ENCODE data around the gene FAM43A. TPM values are rescaled to one million over a fixed set of nuclear protein-coding genes. Genes with fewer than 3 reads are reported as not detected.

Gene FAM43A
- total and polyA plus RNA-seq, 2 of the 4 experiments (the other 2 are of a cell fraction): 3.0 to 11.5 TPM

- Histone ChIP-seq H3K23ac (ENCODE audit: low read depth, low read length) (0 out of 2 replicates have a peak overlapping the region, but pooled peaks have one; percentile 54), H3K56ac (ENCODE audit: extremely low read depth, insufficient read depth, low read length) (no peak overlapping the region), H3K4me2 (ENCODE audit: low read depth, low read length) (peak overlapping the region; percentile 63), H4K5ac (ENCODE audit: low read depth, low read length) (peak overlapping the region; percentile 59; the same call in 1 of the 2 replicates), H3K18ac (ENCODE audit: low read depth, low read length) (peak overlapping the region; percentile 61; the same call in 1 of the 2 replicates), H3K27ac (ENCODE audit: insufficient read depth, low read length) (peak overlapping the region; percentile 87), H2AFZ (replicated peaks; ENCODE audit: low read length, poor library complexity) (peak overlapping the region; percentile 93), H2BK5ac (ENCODE audit: low read depth, low read length, poor library complexity, severe bottlenecking) (peak overlapping the region; percentile 14), H2AK9ac (replicated peaks; ENCODE audit: low read depth, low read length, poor library complexity) (peak overlapping the region; percentile 71), H4K91ac (ENCODE audit: insufficient read depth, low read depth, low read length) (peak overlapping the region; percentile 57), H2AK5ac (ENCODE audit: low read depth, low read length) (peak overlapping the region; percentile 16; the same call in 1 of the 2 replicates), H3K9me1 (ENCODE audit: insufficient read depth, low read length) (0 out of 2 replicates have a peak, but pooled peaks cover 2% of the 10 kb centered on the region), H2BK15ac (ENCODE audit: low read depth, low read length) (no peak overlapping the region), H3K4me1 (ENCODE audit: control insufficient read depth, insufficient read depth, low read length) (peaks cover 14% of the 10 kb centered on the region), H3K27me3 (ENCODE audit: control insufficient read depth, insufficient read depth, low read length) (no peaks in the 10 kb centered on the region), H2BK20ac (ENCODE audit: low read depth, low read length) (0 out of 2 replicates have a peak overlapping the region, but pooled peaks have one; percentile 16), H3K36me3 (ENCODE audit: control insufficient read depth, insufficient read depth, low read length) (peaks cover 14% of the 10 kb centered on the region; the same call in 1 of the 2 replicates), H3K14ac (replicated peaks; ENCODE audit: low read depth, low read length) (peak overlapping the region; percentile 72; the same call in 1 of the 2 replicates), H3K9ac (ENCODE audit: low read depth, low read length) (peak overlapping the region; percentile 59), H2BK120ac (ENCODE audit: low read depth, low read length) (peak overlapping the region; percentile 85), H3K4me3 (ENCODE audit: insufficient read depth, low read depth, low read length) (peak overlapping the region; percentile 61), H3K79me1 (ENCODE audit: low read depth in 1 of 2, low read length in 2 of 2) (peaks cover 0 to 19% of the 10 kb centered on the region in 2 experiments; a peak in 2 of 4 replicates), H3K9me3 (ENCODE audit: control insufficient read depth, insufficient read depth, low read length) (no peaks in the 10 kb centered on the region), H4K8ac (ENCODE audit: low read depth in 2 of 2, low read length in 2 of 2) (peak overlapping the region; percentile 22 to 59; a peak in 1 of 4 replicates), H3K4ac (ENCODE audit: low read depth, low read length) (peak overlapping the region; percentile 84), H4K20me1 (ENCODE audit: insufficient read depth, low read length) (peaks cover 33% of the 10 kb centered on the region)
- in situ Hi-C loops (cut with MboI; ENCODE audit: low sequenced_read_pairs): no loop called here
- intact Hi-C loops (cut with micrococcal nuclease): loop anchor here (2.0 to 5.0 kb wide), 4 partner anchors 39 to 314 kb away; no protein-coding TSS in a partner anchor
- ATAC-seq (ENCODE audit: low read depth): no peak
- ChIA-PET CTCF (interaction anchor here (1.1 to 2.5 kb wide), 3 partner anchors 16 to 418 kb away, joined by 3 to 9 read pairs (median 5); partner anchors contain the start of gene LSG1), POLR2A (ENCODE audit: unreplicated experiment) (interaction anchor here (0.7 kb wide), 1 partner anchor 16 kb away, joined by 3 read pairs; no protein-coding TSS in a partner anchor)
- peak; percentile 23 for DNase-seq
- dilution Hi-C loops (cut with HindIII; ENCODE audit: low sequenced_read_pairs, unreplicated experiment): no loop called here
- BruUV-seq (replicated peaks): no TSS peak
- WGBS, 2 experiments (ENCODE audit: extremely low coverage in 2 of 2, insufficient read length in 1 of 2): no CpG with 5 or more reads among the region's 16 CpGs
- TF ChIP-seq CEBPB (IDR thresholded peaks at IDR 0.05; ENCODE audit: low read depth, low read length) (no peak), BHLHE40 (IDR thresholded peaks at IDR 0.05; ENCODE audit: low read depth, low read length) (no peak), RFX5 (IDR thresholded peaks at IDR 0.05; ENCODE audit: low read depth, low read length) (no peak), RAD21 (IDR thresholded peaks at IDR 0.05; ENCODE audit: low read length) (no peak), POLR2A (IDR thresholded peaks at IDR 0.05; ENCODE audit: low read depth, low read length) (no peak), MXI1 (IDR thresholded peaks at IDR 0.05; ENCODE audit: borderline replicate concordance, low read depth, low read length) (no peak), SMC3 (IDR thresholded peaks at IDR 0.05; ENCODE audit: low read depth, low read length) (no peak), MAFK (IDR thresholded peaks at IDR 0.05; ENCODE audit: low read depth, low read length) (no peak), CTCF (conservative IDR thresholded peaks at IDR 0.05; ENCODE audit: low read depth, low read length) (no peak), RCOR1 (IDR thresholded peaks at IDR 0.05; ENCODE audit: insufficient replicate concordance, low read length) (no peak), CHD1 (IDR thresholded peaks at IDR 0.05; ENCODE audit: low read depth, low read length) (no peak), FOS (IDR thresholded peaks at IDR 0.05; ENCODE audit: low read depth, low read length) (no peak), NFE2L2 (IDR thresholded peaks at IDR 0.05; ENCODE audit: low read depth, low read length) (no peak), MAZ (IDR thresholded peaks at IDR 0.05; ENCODE audit: borderline replicate concordance, low read depth, low read length) (no peak)
- TF ChIP-seq, protein P1, sequence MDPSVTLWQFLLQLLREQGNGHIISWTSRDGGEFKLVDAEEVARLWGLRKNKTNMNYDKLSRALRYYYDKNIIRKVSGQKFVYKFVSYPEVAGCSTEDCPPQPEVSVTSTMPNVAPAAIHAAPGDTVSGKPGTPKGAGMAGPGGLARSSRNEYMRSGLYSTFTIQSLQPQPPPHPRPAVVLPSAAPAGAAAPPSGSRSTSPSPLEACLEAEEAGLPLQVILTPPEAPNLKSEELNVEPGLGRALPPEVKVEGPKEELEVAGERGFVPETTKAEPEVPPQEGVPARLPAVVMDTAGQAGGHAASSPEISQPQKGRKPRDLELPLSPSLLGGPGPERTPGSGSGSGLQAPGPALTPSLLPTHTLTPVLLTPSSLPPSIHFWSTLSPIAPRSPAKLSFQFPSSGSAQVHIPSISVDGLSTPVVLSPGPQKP (IDR thresholded peaks at IDR 0.05; ENCODE audit: borderline replicate concordance, low read depth, low read length): no peak
These were observed 2.6 kb downstream of the FAM43A start for GRCh38 chr3:194688200-194688740.

All from IMR-90 (cell line).